Hepatocyte (in vitro differentiated cells): ENCODE measurements around the gene IL12RB2. TPM values are rescaled to one million over a fixed set of nuclear protein-coding genes. Genes with fewer than 3 reads are reported as not detected.
A peak's percentile ranks its signal among the peaks of the same experiment; 100 is the strongest.

ENCODE experiments used
- DNase-seq: peaks from one replicate; pipeline ENCODE4 v3.0.0-alpha.2; 2016; ENCODE audit warnings: low spot score
- H2AFZ ChIP-seq: fragments of 200-600 bp; sonication (generic); 2 replicates; pipeline ENCODE4 v1.6.0; 2016; ENCODE audit warnings: antibody characterized with exemption, mild to moderate bottlenecking
- H3K27ac ChIP-seq: fragments of 200-600 bp; sonication (generic); 2 replicates; pipeline ENCODE4 v1.5.1; 2016; ENCODE audit warnings: mild to moderate bottlenecking
- H3K27me3 ChIP-seq: fragments of 200-600 bp; sonication (generic); 2 replicates; pipeline ENCODE4 v1.6.1; 2016
- H3K36me3 ChIP-seq: fragments of 200-600 bp; sonication (generic); replicated peaks from 2 replicates; pipeline ENCODE4 v1.5.1; 2016; ENCODE audit warnings: low read depth; ENCODE audit not compliant: insufficient read depth
- H3K4me1 ChIP-seq: fragments of 200-600 bp; sonication (generic); 2 replicates; pipeline ENCODE4 v1.5.1; 2016; ENCODE audit warnings: mild to moderate bottlenecking, moderate library complexity; ENCODE audit not compliant: insufficient read depth
- H3K4me2 ChIP-seq: fragments of 200-600 bp; sonication (generic); 2 replicates; pipeline ENCODE4 v1.6.0; 2016
- H3K4me3 ChIP-seq: fragments of 200-600 bp; sonication (generic); 2 replicates; pipeline ENCODE4 v1.5.1; 2016; ENCODE audit warnings: mild to moderate bottlenecking
- H3K79me2 ChIP-seq: fragments of 200-600 bp; sonication (generic); 2 replicates; pipeline ENCODE4 v1.6.0; 2017; ENCODE audit warnings: mild to moderate bottlenecking
- H3K9me2 ChIP-seq: fragments of 200-600 bp; sonication (generic); replicated peaks from 2 replicates; pipeline ENCODE4 v1.6.0; 2017; ENCODE audit warnings: mild to moderate bottlenecking; ENCODE audit not compliant: insufficient read depth
- H3K9me3 ChIP-seq: fragments of 200-600 bp; sonication (generic); 2 replicates; pipeline ENCODE4 v1.5.1; 2016; ENCODE audit warnings: low read depth, mild to moderate bottlenecking
- H4K20me1 ChIP-seq: fragments of 200-600 bp; sonication (generic); 2 replicates; pipeline ENCODE4 v1.6.0; 2016; ENCODE audit warnings: mild to moderate bottlenecking; ENCODE audit not compliant: insufficient read depth, poor library complexity, severe bottlenecking
- EZH2 ChIP-seq: fragments of 200-600 bp; sonication (generic); IDR thresholded peaks from 2 replicates; pipeline ENCODE4 v1.6.1; 2016; ENCODE audit warnings: antibody characterized with exemption, mild to moderate bottlenecking, borderline replicate concordance
- EZH2phosphoT487 ChIP-seq: fragments of 200-600 bp; sonication (generic); IDR thresholded peaks from one replicate; pipeline ENCODE4 v1.6.1; 2018; ENCODE audit warnings: antibody characterized with exemption, mild to moderate bottlenecking, low read depth, moderate library complexity; ENCODE audit not compliant: unreplicated experiment, severe bottlenecking
- WGBS: methylation state at CpG from one replicate; pipeline ENCODE4 v1.1.6; 2016; ENCODE audit warnings: low lambda C conversion rate; ENCODE audit errors: missing lambda C conversion rate; 5-methylcytosine and 5-hydroxymethylcytosine counted together
- polyA plus RNA-seq: library from polyadenylated mRNA; unstranded; fragments of >200 nt; fragmentation: Nextera tagmentation; extraction: Ambion mirVana; gene quantifications from 2 replicates; pipeline ENCODE4 v1.2.1, GENCODE V29; 2016
- total RNA-seq: library from RNA; depleted of rRNA; stranded (reverse); fragments of >200 nt; gene quantifications from 2 replicates; pipeline ENCODE4 v1.2.3, GENCODE V29; 2014
- TF ChIP-seq, protein P1 (sequence below): fragments of 200-600 bp; sonication (generic); IDR thresholded peaks from 2 replicates; pipeline ENCODE4 v1.5.1; 2016; ENCODE audit warnings: antibody characterized with exemption, mild to moderate bottlenecking; ENCODE audit not compliant: poor library complexity

IL12RB2 gene
- total and polyA plus RNA-seq, 2 experiments from 2014 or later: 0.47 TPM; not detected in 1

DNA sequence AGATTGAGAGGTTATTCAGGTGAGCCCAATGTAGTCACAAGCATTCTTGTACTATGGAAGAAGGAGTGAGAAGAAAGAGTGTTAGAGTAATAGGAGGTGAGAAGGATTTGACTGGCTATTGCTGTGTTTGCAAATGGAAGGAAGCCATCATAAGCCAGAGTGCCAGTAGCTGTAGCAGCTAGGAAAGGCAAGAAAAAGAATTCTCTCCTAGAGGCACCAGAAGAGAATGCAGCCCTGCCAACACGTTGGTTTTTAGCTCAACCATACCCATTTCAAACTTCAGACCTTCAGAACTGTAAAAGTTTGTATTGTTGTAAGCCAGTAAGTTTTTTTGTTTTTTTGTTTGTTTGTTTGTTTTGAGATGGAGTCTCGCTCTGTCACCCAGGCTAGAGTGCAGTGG is 8.9 kb upstream of the IL12RB2 start:
- no peak overlapping the region for H3K4me2 ChIP-seq
- H4K20me1 ChIP-seq: no peaks in the 10 kb centered on the region
- no peak overlapping the region for H3K27ac ChIP-seq
- no peaks in the 10 kb centered on the region for H3K36me3 ChIP-seq
- no peaks in the 10 kb centered on the region for H3K9me3 ChIP-seq
- H2AFZ ChIP-seq: no peak overlapping the region
- WGBS: 63% methylated on average over 2 of the region's 2 CpGs
- no peak for TF ChIP-seq EZH2phosphoT487
- no peak for TF ChIP-seq EZH2
- TF ChIP-seq, protein P1, sequence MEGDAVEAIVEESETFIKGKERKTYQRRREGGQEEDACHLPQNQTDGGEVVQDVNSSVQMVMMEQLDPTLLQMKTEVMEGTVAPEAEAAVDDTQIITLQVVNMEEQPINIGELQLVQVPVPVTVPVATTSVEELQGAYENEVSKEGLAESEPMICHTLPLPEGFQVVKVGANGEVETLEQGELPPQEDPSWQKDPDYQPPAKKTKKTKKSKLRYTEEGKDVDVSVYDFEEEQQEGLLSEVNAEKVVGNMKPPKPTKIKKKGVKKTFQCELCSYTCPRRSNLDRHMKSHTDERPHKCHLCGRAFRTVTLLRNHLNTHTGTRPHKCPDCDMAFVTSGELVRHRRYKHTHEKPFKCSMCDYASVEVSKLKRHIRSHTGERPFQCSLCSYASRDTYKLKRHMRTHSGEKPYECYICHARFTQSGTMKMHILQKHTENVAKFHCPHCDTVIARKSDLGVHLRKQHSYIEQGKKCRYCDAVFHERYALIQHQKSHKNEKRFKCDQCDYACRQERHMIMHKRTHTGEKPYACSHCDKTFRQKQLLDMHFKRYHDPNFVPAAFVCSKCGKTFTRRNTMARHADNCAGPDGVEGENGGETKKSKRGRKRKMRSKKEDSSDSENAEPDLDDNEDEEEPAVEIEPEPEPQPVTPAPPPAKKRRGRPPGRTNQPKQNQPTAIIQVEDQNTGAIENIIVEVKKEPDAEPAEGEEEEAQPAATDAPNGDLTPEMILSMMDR: no peak
- H3K4me3 ChIP-seq: no peak overlapping the region
- H3K9me2 ChIP-seq: no peaks in the 10 kb centered on the region
- DNase-seq: no peak
- no peaks in the 10 kb centered on the region for H3K79me2 ChIP-seq
- no peaks in the 10 kb centered on the region for H3K4me1 ChIP-seq
- H3K27me3 ChIP-seq: no peaks in the 10 kb centered on the region

DNA sequence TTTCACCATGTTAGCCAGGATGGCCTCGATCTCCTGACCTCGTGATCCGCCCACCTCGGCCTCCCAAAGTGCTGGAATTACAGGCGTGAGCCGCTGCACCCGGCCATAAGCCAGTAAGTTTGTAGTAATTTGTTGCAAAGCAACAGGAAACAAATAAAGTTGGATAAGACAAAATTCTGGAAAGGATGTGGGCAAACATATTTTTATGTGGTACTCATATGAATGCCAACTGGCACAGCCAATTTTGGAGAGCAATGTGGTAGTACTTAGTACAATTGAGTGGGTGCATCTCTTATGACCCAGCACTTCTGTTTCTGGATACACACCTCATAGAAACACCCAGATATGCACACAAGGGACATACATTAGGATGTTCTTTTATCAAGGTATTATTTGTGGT is 8.4 kb upstream of the IL12RB2 start:
- no peak overlapping the region for H3K27ac ChIP-seq
- H2AFZ ChIP-seq: no peak overlapping the region
- H3K4me3 ChIP-seq: no peak overlapping the region
- DNase-seq: no peak
- H3K9me2 ChIP-seq: no peaks in the 10 kb centered on the region
- no peaks in the 10 kb centered on the region for H4K20me1 ChIP-seq
- H3K4me2 ChIP-seq: no peak overlapping the region
- no peaks in the 10 kb centered on the region for H3K79me2 ChIP-seq
- no peaks in the 10 kb centered on the region for H3K36me3 ChIP-seq
- WGBS: 97% methylated on average over 7 of the region's 7 CpGs
- H3K27me3 ChIP-seq: no peaks in the 10 kb centered on the region
- TF ChIP-seq EZH2phosphoT487: no peak
- TF ChIP-seq, protein P1: no peak
- no peak for TF ChIP-seq EZH2
- no peaks in the 10 kb centered on the region for H3K9me3 ChIP-seq
- H3K4me1 ChIP-seq: no peaks in the 10 kb centered on the region

DNA sequence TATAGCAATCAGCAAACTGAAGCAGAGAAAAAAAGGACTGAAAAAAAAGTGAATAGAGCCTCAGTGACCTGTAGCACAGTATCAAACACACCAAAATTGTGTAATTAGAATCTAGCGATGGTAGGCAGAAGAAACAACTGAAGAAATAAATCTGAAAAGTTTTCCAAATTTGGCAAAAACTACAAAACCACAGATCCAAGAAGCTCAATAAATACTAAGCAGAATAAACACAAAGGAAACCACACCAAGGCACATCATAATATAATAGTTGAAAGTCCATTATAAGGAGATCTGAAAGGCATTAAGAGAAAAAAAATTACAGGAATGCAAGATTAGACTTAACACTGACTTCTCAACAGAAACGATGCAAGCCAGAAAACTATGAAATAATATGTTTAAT is 7.1 kb upstream of the IL12RB2 start:
- Histone ChIP-seq H3K36me3 (no peaks in the 10 kb centered on the region), H3K27me3 (peaks cover 2% of the 10 kb centered on the region), H3K9me3 (no peaks in the 10 kb centered on the region), H3K27ac (no peak overlapping the region), H3K4me3 (no peak overlapping the region), H3K79me2 (no peaks in the 10 kb centered on the region), H3K4me2 (peak overlapping the region; percentile 36), H2AFZ (no peak overlapping the region), H3K4me1 (no peaks in the 10 kb centered on the region), H4K20me1 (no peaks in the 10 kb centered on the region), H3K9me2 (no peaks in the 10 kb centered on the region)
- no peak for DNase-seq
- WGBS: 58% methylated on average over 2 of the region's 2 CpGs
- no peak for TF ChIP-seq EZH2phosphoT487
- TF ChIP-seq, protein P1: no peak
- no peak for TF ChIP-seq EZH2

DNA sequence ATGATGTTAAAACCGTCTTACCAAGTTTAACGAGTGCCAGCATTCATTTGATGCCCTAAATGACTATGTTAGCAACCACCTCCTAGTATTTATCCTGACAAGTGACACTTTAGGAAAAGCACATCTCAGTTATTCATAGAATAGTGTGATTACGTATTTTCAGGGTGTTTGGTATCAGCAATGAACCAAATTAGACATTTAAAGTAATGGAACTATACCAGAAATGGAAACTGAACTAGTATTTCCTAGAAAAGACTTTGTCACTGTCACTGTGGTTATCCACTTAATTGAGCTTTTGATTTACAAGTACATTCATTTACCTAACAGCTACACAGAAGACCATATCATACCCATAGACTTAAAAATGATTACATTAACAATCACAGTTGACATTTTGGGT is 3.6 kb upstream of the IL12RB2 start:
- TF ChIP-seq, protein P1: no peak
- TF ChIP-seq EZH2 (no peak), EZH2phosphoT487 (no peak)
- no peak for DNase-seq
- no peak overlapping the region for H3K4me3 ChIP-seq
- H3K4me2 ChIP-seq: no peak overlapping the region
- no peak overlapping the region for H3K27ac ChIP-seq
- no peaks in the 10 kb centered on the region for H3K79me2 ChIP-seq
- 88% methylated on average over 3 of the region's 3 CpGs for WGBS
- no peaks in the 10 kb centered on the region for H3K9me3 ChIP-seq
- H3K9me2 ChIP-seq: no peaks in the 10 kb centered on the region
- no peaks in the 10 kb centered on the region for H3K36me3 ChIP-seq
- peaks cover 23% of the 10 kb centered on the region for H3K27me3 ChIP-seq
- no peaks in the 10 kb centered on the region for H4K20me1 ChIP-seq
- no peak overlapping the region for H2AFZ ChIP-seq
- peaks cover 3% of the 10 kb centered on the region for H3K4me1 ChIP-seq
